ENCODE results near the gene ITGA11. TPM values are rescaled to one million over a fixed set of nuclear protein-coding genes. Genes with fewer than 3 reads are reported as not detected.

The ITGA11 gene
- total RNA-seq, 2 experiments from 2014 or later, result under 0.01 TPM; not detected in 1

- no peak overlapping the region for H3K27ac ChIP-seq (ENCODE audit: low read depth, low read length, poor library complexity, severe bottlenecking)
- intact Hi-C loops (cut with micrococcal nuclease; ENCODE audit: unreplicated experiment), result no loop called here
- no peaks in the 10 kb centered on the region for H3K36me3 ChIP-seq (ENCODE audit: insufficient read depth, low read length)
- no peaks in the 10 kb centered on the region for H3K4me1 ChIP-seq (ENCODE audit: insufficient read depth, low read length, poor library complexity, severe bottlenecking)
- CTCF ChIA-PET (ENCODE audit: unreplicated experiment), result no interaction called here
- no peak for TF ChIP-seq EZH2phosphoT487 (IDR thresholded peaks at IDR 0.05; ENCODE audit: borderline replicate concordance, low read depth, low read length)
- TF ChIP-seq CTCF (conservative IDR thresholded peaks at IDR 0.05; ENCODE audit: low read length), result no peak
- no peaks in the 10 kb centered on the region for H3K79me2 ChIP-seq (ENCODE audit: insufficient read depth, low read depth, low read length)
- H2AFZ ChIP-seq (ENCODE audit: low read length), result no peak overlapping the region
- no TSS peak for BruUV-seq (replicated peaks)
- no peaks in the 10 kb centered on the region for H3K9me2 ChIP-seq (ENCODE audit: insufficient read depth, low read length)
- DNase-seq (ENCODE audit: low spot score), result no peak
- peaks cover 7% of the 10 kb centered on the region; the same call in 1 of the 2 replicates for H3K9me3 ChIP-seq (ENCODE audit: low read length)
- POLR2A ChIA-PET, result no interaction called here
- H4K20me1 ChIP-seq (ENCODE audit: insufficient read depth, low read length), result no peaks in the 10 kb centered on the region
- H3K4me2 ChIP-seq (ENCODE audit: low read length), result no peak overlapping the region
- no peak overlapping the region for H3K4me3 ChIP-seq (ENCODE audit: low read depth, low read length, poor library complexity, severe bottlenecking)
Observed at GRCh38 chr15:68386587-68387288, 45.2 kb downstream of the ITGA11 start.

GRCh38 chr15:68385671-68386586 is 46.0 kb downstream of the ITGA11 start:
- intact Hi-C loops (cut with micrococcal nuclease; ENCODE audit: unreplicated experiment), result no loop called here
- ChIA-PET CTCF (ENCODE audit: unreplicated experiment) (no interaction called here), POLR2A (no interaction called here)
- Histone ChIP-seq H4K20me1 (ENCODE audit: insufficient read depth, low read length) (no peaks in the 10 kb centered on the region), H3K27ac (ENCODE audit: low read depth, low read length, poor library complexity, severe bottlenecking) (no peak overlapping the region), H3K36me3 (ENCODE audit: insufficient read depth, low read length) (no peaks in the 10 kb centered on the region), H2AFZ (ENCODE audit: low read length) (no peak overlapping the region), H3K4me3 (ENCODE audit: low read depth, low read length, poor library complexity, severe bottlenecking) (no peak overlapping the region), H3K9me3 (ENCODE audit: low read length) (peaks cover 7% of the 10 kb centered on the region; the same call in 1 of the 2 replicates), H3K4me1 (ENCODE audit: insufficient read depth, low read length, poor library complexity, severe bottlenecking) (no peaks in the 10 kb centered on the region), H3K4me2 (ENCODE audit: low read length) (no peak overlapping the region), H3K9me2 (ENCODE audit: insufficient read depth, low read length) (no peaks in the 10 kb centered on the region), H3K79me2 (ENCODE audit: insufficient read depth, low read depth, low read length) (no peaks in the 10 kb centered on the region)
- no TSS peak for BruUV-seq (replicated peaks)
- DNase-seq (ENCODE audit: low spot score), result no peak
- TF ChIP-seq CTCF (conservative IDR thresholded peaks at IDR 0.05; ENCODE audit: low read length) (no peak), EZH2phosphoT487 (IDR thresholded peaks at IDR 0.05; ENCODE audit: borderline replicate concordance, low read depth, low read length) (no peak)

GRCh38 chr15:68385240-68385561 is 46.8 kb downstream of the ITGA11 start:
- Histone ChIP-seq H3K4me3 (ENCODE audit: low read depth, low read length, poor library complexity, severe bottlenecking) (no peak overlapping the region), H3K36me3 (ENCODE audit: insufficient read depth, low read length) (no peaks in the 10 kb centered on the region)
- intact Hi-C loops (cut with micrococcal nuclease; ENCODE audit: unreplicated experiment), result no loop called here

More at GRCh38 chr15:68385240-68385561, 46.8 kb downstream of the ITGA11 start:
- Histone ChIP-seq H3K4me2 (ENCODE audit: low read length) (no peak overlapping the region), H4K20me1 (ENCODE audit: insufficient read depth, low read length) (no peaks in the 10 kb centered on the region), H3K4me1 (ENCODE audit: insufficient read depth, low read length, poor library complexity, severe bottlenecking) (no peaks in the 10 kb centered on the region), H3K27ac (ENCODE audit: low read depth, low read length, poor library complexity, severe bottlenecking) (no peak overlapping the region), H2AFZ (ENCODE audit: low read length) (no peak overlapping the region), H3K9me3 (ENCODE audit: low read length) (peaks cover 7% of the 10 kb centered on the region; the same call in 1 of the 2 replicates), H3K9me2 (ENCODE audit: insufficient read depth, low read length) (no peaks in the 10 kb centered on the region), H3K79me2 (ENCODE audit: insufficient read depth, low read depth, low read length) (no peaks in the 10 kb centered on the region)
- no peak for TF ChIP-seq CTCF (conservative IDR thresholded peaks at IDR 0.05; ENCODE audit: low read length)
- TF ChIP-seq EZH2phosphoT487 (IDR thresholded peaks at IDR 0.05; ENCODE audit: borderline replicate concordance, low read depth, low read length), result no peak
- no TSS peak for BruUV-seq (replicated peaks)
- DNase-seq (ENCODE audit: low spot score), result no peak
- ChIA-PET CTCF (ENCODE audit: unreplicated experiment) (no interaction called here), POLR2A (no interaction called here)
